Uterus (tissue), 2 donors: Measurements from ENCODE around the gene EOLA1.

ENCODE experiments used
- CTCF ChIP-seq, 4 experiments: fragments of 200-600 bp in 2 of 4; fragments of 450-650 bp in 2 of 4; sonication (generic) in 2 of 4; IDR thresholded peaks; one replicate each; pipeline ENCODE4 v1.5.1; 2016 to 2019; ENCODE audit warnings: antibody characterized with exemption in 4 of 4, mild to moderate bottlenecking in 2 of 4, moderate library complexity in 1 of 4
- POLR2A ChIP-seq, 2 donors: fragments of 450-650 bp; IDR thresholded peaks; one replicate each; pipeline ENCODE4 v1.6.1; 2016; ENCODE audit warnings: antibody characterized with exemption in 2 of 2, mild to moderate bottlenecking in 1 of 2, moderate library complexity in 1 of 2

- TF ChIP-seq CTCF (IDR thresholded peaks at IDR 0.05) (no peak), POLR2A (IDR thresholded peaks at IDR 0.05) (no peak)
These were observed 24.2 kb upstream of the EOLA1 start for GRCh38 chrX:149516604-149517003.
